GM18502 (cell line): ENCODE measurements around the gene FXYD7.
"Not testable (repeated sequence)": the region's sequence is repeated elsewhere in the genome, so short reads cannot be mapped to it uniquely, and the experiment has no call there.

Experiments
- ATAC-seq: cut with Tn5 transposase; IDR thresholded peaks from one replicate; pipeline ENCODE4 v1.9.1; 2021; ENCODE audit warnings: mild to moderate bottlenecking; ENCODE audit not compliant: unreplicated experiment, poor library complexity

FXYD7 gene

DNA sequence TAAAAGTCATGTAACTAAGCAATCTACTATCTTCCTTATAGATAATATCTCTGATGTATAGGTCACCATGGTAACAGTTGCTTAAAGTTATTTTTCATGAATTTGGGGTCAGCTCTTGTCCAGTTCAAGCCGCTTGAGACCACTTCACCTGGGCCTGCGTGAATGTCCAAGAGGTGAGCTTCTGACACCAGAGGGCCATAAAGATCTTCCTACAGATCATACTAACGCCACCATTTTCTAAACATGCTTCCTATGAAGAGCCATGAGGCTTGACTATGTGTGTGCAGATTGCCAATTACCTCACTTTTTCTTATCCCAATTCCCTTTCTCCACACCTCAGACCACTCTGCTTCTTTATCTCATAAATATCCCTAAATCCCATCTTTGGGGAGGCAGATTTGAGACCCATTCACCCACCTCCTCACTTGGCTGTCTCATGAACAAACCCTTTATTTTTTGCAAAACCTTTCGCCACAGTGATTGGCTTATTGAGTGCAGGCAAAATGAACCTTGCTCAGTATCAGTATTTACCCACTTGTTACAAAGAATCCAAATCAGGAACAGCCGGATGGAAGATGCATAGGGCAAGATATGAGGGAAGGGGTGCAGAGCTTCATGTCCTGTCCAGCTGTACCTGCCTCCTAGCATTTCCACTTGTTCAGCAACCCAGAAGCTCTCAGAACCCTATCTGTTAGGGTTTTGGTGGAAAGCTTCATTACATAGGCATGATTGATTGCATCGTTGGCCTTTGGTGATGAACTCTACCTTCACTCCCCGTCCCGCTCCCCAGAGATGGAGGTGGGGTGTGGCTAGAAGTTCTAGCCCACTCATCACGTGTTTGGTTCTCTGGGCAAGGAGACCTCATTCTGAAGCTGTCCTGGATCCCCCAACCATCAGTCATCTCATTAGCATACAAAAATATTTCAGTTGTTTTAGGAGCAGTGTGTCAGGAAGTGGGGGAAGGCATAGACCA is 51.2 kb downstream of the FXYD7 start:
- ATAC-seq = no peak

DNA sequence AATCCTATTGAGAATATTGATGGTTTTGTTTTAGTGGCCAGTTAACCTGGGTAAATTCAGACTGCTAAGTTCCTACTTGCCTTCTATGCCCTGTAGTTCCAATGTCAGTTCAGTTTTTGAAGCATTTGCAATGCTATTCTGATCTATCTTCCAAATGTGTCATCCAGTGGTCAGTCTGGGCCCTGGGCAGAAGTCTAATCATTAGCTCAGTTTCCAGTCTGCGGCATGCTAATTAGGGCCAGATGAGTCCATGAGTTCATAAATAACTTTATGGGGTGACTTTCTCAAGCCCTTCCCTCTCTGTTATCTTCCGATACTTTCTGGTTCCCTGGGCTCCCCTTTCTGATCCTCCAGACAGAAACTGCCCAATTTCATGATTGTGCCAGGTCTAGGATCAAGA is 52.8 kb downstream of the FXYD7 start:
- ATAC-seq = no peak

DNA sequence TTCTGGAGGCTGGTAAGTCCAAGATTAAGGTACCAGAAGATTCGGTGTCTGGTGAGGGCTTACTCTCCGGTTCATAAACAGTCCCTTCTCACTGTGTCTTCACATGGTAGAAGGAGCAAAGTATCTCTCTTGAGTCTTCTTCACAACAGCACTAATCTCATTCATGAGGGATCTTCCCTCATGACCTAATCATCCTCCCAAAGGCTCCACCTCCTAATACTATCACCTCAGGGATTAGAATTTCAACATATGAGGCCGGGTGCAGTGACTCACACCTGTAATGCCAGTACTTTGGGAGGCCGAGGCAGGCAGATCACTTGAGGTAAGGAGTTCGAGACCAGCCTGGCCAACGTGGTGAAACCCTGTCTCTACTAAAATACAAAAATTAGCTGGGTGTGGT is 53.8 kb downstream of the FXYD7 start:
- ATAC-seq = not testable (repeated sequence)

DNA sequence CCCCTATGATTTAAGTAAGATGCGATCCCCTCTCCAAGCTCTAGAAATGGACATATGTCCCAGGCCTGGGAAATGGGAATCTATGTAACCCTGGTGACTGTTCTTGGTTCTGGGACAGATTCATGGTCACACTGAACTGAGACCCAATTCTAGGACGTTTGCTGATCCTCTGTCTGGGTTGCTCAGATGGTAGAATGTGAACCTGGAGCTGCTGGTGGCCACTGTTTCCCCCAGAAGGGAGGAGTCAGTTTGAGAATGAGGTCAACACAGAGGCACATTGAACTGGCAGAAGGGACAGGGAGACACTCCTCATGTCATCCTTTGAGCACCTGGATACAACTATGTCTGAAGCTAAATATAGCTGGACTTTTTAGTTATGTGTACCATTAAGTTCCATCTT is 56.4 kb downstream of the FXYD7 start:
- no peak for ATAC-seq

DNA sequence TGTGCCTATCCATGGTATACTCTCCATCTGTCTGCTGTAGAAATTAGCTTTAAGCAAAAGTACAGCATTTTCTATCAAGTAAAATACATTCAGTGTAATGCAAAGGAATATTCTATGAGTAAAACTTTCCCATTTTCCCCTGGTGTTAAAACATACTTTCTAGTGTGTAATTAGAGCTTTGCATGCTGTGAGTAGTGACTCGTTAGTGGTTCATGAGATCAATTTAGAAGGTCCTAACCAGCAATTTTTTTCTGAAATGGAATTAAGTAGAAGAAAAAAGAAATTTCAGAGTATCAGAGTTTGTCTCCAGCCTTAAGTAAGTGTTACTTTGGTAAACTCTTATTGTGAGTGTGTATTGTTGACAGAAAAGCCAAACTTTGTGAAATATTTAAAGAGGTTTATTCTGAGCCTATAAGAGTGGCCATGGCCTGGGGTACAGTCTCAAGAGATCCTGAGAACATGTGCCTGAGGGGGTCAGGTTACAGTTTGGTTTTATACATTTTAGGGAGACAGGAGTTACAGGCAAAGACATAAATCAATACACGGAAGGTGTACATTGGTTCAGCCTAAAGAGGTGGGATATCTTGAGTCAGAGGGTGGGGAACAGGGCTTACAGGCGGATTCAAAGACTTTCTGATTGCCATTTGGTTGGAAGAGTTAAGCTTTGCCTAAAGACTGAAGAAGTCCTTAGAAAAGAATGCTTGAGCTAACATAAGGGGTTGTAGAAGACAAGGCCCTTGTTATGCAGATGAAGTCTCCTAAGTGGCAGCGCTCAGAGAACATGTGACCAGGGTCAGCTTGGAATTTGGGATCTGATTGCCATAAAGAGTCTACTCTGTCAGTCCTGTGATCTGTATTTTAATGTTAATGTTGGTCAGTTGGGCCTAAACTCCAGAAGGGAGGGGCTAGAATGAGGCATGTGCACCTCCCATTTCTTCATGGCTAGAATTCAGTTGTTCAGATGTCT is 60.0 kb downstream of the FXYD7 start:
- no peak for ATAC-seq
